ENCODE results near the gene TGOLN2.

DNA sequence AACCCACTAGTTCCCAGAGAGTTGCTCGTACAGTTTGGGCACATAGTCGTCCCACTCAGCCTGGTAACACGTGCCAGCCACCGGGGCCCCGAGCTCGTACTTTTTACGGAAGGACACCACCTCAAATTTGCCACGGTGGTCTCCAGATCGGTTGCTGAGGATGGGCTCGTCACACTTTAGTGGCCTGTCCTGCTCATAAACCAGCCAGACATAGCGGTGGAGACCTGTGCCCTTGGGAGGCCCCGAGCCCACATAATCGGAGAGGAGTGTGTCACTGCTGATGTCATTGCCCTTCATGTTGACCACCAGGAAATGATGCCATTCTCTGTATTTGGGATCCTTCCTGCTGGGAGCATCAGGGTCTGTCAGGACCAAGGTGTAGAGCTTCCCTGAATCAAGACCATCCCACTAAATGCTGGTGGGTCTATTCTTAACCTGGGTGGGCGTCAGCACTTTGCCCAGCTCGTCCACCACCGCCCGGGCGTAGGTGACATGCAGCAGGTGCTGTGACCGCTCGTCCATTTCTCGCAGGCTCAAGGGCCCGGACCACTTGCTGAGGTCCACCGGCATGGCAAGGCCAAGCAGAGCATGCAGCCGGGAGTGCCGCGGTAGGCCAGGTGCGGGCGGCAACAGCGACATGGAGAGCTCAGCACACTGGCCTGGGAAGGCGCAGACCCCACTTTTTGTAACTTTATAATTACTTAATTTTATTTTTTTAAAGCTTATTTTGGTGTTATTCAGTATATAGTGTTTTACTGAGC lies 13.7 kb upstream of the TGOLN2 start:
- TF ChIP-seq POLR2A (IDR thresholded peaks at IDR 0.05), result no peak
- TF ChIP-seq, protein P1, sequence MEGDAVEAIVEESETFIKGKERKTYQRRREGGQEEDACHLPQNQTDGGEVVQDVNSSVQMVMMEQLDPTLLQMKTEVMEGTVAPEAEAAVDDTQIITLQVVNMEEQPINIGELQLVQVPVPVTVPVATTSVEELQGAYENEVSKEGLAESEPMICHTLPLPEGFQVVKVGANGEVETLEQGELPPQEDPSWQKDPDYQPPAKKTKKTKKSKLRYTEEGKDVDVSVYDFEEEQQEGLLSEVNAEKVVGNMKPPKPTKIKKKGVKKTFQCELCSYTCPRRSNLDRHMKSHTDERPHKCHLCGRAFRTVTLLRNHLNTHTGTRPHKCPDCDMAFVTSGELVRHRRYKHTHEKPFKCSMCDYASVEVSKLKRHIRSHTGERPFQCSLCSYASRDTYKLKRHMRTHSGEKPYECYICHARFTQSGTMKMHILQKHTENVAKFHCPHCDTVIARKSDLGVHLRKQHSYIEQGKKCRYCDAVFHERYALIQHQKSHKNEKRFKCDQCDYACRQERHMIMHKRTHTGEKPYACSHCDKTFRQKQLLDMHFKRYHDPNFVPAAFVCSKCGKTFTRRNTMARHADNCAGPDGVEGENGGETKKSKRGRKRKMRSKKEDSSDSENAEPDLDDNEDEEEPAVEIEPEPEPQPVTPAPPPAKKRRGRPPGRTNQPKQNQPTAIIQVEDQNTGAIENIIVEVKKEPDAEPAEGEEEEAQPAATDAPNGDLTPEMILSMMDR (IDR thresholded peaks at IDR 0.05), result no peak

Measured in prostate gland (tissue), 2 donors.